Islet precursor cell (in vitro differentiated cells): ENCODE results near the gene CCNE1.
A peak's percentile ranks its signal among the peaks of the same experiment; 100 is the strongest.
"Not testable (repeated sequence)": the region's sequence is repeated elsewhere in the genome, so short reads cannot be mapped to it uniquely, and the experiment has no call there.

Source experiments
- DNase-seq: peaks from one replicate; pipeline ENCODE4 v3.0.0-alpha.2; 2018

CCNE1 gene

GRCh38 chr19:29819300-29819699, 7.5 kb downstream of the CCNE1 start:
- DNase-seq = no peak

- peak; percentile 70 for DNase-seq
These were observed 8.2 kb downstream of the CCNE1 start for GRCh38 chr19:29819986-29820385.

- DNase-seq = no peak
These were observed 12.0 kb downstream of the CCNE1 start for GRCh38 chr19:29823581-29824330.

GRCh38 chr19:29825263-29825662, 13.5 kb downstream of the CCNE1 start:
- DNase-seq = not testable (repeated sequence)

GRCh38 chr19:29831041-29831548, 19.3 kb downstream of the CCNE1 start:
- peak; percentile 68 for DNase-seq

- no peak for DNase-seq
These were observed 19.9 kb downstream of the CCNE1 start for GRCh38 chr19:29831686-29832085.

- no peak for DNase-seq
These were observed 21.0 kb downstream of the CCNE1 start for GRCh38 chr19:29832801-29833200.

- no peak for DNase-seq
These were observed 21.9 kb downstream of the CCNE1 start for GRCh38 chr19:29833614-29834261.

- no peak for DNase-seq
These were observed 23.4 kb downstream of the CCNE1 start for GRCh38 chr19:29834991-29835846.

- no peak for DNase-seq
These were observed 24.6 kb downstream of the CCNE1 start for GRCh38 chr19:29836409-29836825.

GRCh38 chr19:29837448-29837981, 25.7 kb downstream of the CCNE1 start:
- DNase-seq = no peak

GRCh38 chr19:29837996-29838395, 26.2 kb downstream of the CCNE1 start:
- DNase-seq = no peak

GRCh38 chr19:29840066-29840950, 28.5 kb downstream of the CCNE1 start:
- DNase-seq = no peak

GRCh38 chr19:29841209-29841558, 29.4 kb downstream of the CCNE1 start:
- DNase-seq = peak; percentile 94

- DNase-seq = peak; percentile 94
These were observed 30.0 kb downstream of the CCNE1 start for GRCh38 chr19:29841559-29842367.

GRCh38 chr19:29842471-29843179, 30.8 kb downstream of the CCNE1 start:
- no peak for DNase-seq

GRCh38 chr19:29843180-29844051, 31.6 kb downstream of the CCNE1 start:
- DNase-seq = peak; percentile 85

GRCh38 chr19:29844891-29845573, 33.2 kb downstream of the CCNE1 start:
- peak; percentile 99 for DNase-seq
